AG09309 (cell line): ENCODE data around the gene PCCA.

ENCODE experiments used
- DNase-seq: peaks from one replicate; pipeline ENCODE4 v3.0.0-alpha.2; 2010; ENCODE audit warnings: low read depth
- H3K4me3 ChIP-seq: 2 replicates; pipeline ENCODE4 v1.5.1; 2011; ENCODE audit warnings: mild to moderate bottlenecking, low read depth, low read length, moderate library complexity; ENCODE audit not compliant: control insufficient read depth
- TF ChIP-seq, protein P1 (sequence below): IDR thresholded peaks from 2 replicates; pipeline ENCODE4 v1.5.1; 2011; ENCODE audit warnings: mild to moderate bottlenecking, low read depth, low read length, inconsistent platforms; ENCODE audit not compliant: insufficient read depth, control insufficient read depth; ENCODE audit errors: missing control alignments

The PCCA gene

GRCh38 chr13:100110269-100110668 lies 21.4 kb downstream of the PCCA start:
- TF ChIP-seq, protein P1, sequence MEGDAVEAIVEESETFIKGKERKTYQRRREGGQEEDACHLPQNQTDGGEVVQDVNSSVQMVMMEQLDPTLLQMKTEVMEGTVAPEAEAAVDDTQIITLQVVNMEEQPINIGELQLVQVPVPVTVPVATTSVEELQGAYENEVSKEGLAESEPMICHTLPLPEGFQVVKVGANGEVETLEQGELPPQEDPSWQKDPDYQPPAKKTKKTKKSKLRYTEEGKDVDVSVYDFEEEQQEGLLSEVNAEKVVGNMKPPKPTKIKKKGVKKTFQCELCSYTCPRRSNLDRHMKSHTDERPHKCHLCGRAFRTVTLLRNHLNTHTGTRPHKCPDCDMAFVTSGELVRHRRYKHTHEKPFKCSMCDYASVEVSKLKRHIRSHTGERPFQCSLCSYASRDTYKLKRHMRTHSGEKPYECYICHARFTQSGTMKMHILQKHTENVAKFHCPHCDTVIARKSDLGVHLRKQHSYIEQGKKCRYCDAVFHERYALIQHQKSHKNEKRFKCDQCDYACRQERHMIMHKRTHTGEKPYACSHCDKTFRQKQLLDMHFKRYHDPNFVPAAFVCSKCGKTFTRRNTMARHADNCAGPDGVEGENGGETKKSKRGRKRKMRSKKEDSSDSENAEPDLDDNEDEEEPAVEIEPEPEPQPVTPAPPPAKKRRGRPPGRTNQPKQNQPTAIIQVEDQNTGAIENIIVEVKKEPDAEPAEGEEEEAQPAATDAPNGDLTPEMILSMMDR = no peak
- DNase-seq = no peak
- no peak overlapping the region for H3K4me3 ChIP-seq

GRCh38 chr13:100112186-100112838 lies 23.4 kb downstream of the PCCA start:
- H3K4me3 ChIP-seq = no peak overlapping the region
- TF ChIP-seq, protein P1 = no peak
- DNase-seq = no peak

GRCh38 chr13:100115693-100116254 lies 26.9 kb downstream of the PCCA start:
- no peak overlapping the region for H3K4me3 ChIP-seq
- no peak for DNase-seq
- TF ChIP-seq, protein P1 = no peak

DNA sequence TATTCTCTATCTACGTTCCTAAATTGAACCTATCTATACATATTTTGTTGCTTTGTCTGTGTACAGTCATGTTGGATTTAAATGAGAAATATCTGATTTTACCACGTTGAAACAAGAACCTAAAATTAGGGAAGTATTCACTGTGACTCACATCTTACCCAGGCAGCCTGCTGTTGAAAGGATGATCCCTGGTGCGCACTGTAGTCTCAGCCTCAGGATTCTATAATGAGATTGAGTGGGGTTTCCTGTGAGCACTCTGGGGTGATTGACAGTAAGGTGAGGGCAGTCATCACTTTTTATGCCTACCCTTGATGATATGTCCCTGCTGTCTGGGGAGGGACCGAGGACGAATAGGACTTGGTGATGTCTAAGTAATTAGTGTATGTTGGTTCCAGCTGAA lies 35.4 kb downstream of the PCCA start:
- no peak for DNase-seq
- TF ChIP-seq, protein P1 = no peak
- H3K4me3 ChIP-seq = no peak overlapping the region

DNA sequence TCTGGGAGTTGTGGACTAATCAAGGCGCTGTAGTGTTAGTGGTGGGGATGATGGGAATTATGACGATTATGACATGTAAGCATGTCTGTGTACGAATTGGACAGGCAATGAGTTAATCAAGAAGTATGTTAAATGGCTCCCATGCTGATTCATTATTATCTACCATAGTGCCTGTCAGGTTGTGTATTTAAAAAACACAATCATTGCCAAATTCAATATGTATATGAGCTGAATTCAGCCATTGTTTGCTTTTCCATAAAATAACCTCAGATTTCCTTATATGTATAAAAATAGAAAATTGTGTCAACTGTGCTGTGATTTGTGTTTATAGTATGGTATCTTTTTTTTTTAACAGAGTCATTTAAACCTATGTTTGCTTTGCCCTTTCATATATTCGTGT lies 37.1 kb downstream of the PCCA start:
- H3K4me3 ChIP-seq = no peak overlapping the region
- TF ChIP-seq, protein P1 = no peak
- DNase-seq = no peak

DNA sequence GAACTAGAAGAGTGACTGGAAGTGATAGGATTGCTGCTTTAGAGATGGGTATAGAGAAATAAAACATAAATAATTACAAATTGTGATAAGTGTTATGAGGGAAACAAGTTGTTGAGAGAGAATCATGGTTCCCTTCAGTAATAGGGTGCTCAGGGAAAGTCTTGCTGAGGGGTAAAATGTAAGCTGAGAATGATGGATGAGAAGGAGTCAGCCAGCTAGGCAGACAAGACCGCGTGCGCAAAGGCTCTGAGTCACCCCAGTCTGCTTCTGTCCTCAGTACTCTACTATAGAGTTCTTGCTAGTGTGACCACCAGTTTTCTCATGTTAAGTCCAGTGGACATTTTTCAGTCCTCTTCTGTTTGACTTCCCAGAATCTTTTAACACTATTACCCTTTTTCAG lies 39.5 kb downstream of the PCCA start:
- TF ChIP-seq, protein P1 = no peak
- no peak for DNase-seq
- no peak overlapping the region for H3K4me3 ChIP-seq

DNA sequence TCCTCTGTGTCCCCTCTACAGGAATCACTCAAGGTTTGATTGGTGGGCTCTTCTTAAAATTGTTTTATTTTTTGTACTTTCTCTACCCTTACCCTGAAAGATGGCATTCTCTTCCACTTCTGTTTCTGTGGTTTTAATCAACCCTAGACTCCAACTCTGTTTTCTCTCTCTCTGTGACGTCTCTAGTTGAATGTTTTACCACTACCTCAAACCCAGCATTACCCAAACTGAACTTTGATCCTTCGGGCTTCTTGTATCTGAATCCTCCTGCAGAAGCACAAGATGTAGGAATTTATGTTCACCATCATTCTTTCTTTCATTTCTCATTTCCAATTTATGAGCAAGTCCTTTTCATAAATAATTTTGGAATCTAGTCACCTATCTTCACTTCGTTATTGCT lies 39.9 kb downstream of the PCCA start:
- TF ChIP-seq, protein P1 = no peak
- no peak overlapping the region for H3K4me3 ChIP-seq
- DNase-seq = no peak
